RKO (cell line): ENCODE data around the gene PRICKLE3.

ENCODE experiments used
- DNase-seq: peaks from one replicate; pipeline ENCODE4 v3.0.0-alpha.2; 2016; ENCODE audit warnings: low spot score

PRICKLE3 gene

GRCh38 chrX:49206543-49206942, 20.4 kb upstream of the PRICKLE3 start:
- DNase-seq = no peak

- no peak for DNase-seq
Measured at GRCh38 chrX:49205443-49205842, 19.3 kb upstream of the PRICKLE3 start.

DNA sequence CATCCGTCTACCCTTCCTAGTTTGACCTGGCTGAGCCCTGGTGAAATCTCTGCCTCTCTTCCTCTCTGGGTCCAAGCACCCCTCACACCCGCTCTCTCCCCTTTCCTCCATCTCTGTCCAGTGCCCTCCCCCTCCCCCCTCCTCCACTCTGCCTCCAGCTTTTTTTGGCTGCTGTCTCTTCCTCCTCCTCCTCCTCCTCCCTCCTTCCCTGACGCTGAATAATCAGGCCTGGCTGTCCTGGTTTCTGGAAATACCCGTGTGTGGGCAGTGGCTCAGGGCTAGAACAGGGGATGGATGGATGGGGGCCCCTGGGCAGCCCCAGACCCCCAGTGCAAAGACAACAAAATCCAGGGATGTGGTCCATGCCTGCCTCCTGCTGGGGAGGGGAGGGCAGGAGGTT, 18.5 kb upstream of the PRICKLE3 start:
- DNase-seq = no peak

- DNase-seq = no peak
Measured at GRCh38 chrX:49204017-49204416, 17.8 kb upstream of the PRICKLE3 start.

DNA sequence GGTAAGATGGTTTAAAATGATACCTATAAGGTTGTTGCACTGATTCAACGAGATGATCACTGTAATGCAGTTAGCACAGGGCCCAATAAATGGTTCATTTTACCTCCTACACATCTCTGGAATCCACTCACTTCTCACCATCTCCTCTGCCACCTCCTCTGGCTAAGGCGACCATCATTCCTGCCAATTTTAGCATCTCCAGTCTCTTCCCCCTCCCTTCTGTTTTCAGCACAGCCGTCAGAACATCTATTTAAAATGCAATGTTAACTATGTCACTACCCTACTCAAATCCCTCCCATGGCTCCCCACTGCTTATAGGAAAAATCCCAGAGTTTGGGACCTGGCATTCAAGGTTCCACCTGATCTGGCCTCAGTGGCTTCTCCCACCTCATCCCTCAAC, 17.4 kb upstream of the PRICKLE3 start:
- DNase-seq = no peak

GRCh38 chrX:49202022-49202421, 15.8 kb upstream of the PRICKLE3 start:
- DNase-seq = no peak

- DNase-seq = peak; percentile 86
Measured at GRCh38 chrX:49199906-49200771, 14.0 kb upstream of the PRICKLE3 start, which contains the start of gene SYP. Gene SYP (minus strand): TSS chrX:49200193. CDS start chrX:49200186, 7 bp downstream.

GRCh38 chrX:49199315-49199595, 13.1 kb upstream of the PRICKLE3 start:
- no peak for DNase-seq

- no peak for DNase-seq
Measured at GRCh38 chrX:49198540-49199314, 12.6 kb upstream of the PRICKLE3 start.

DNA sequence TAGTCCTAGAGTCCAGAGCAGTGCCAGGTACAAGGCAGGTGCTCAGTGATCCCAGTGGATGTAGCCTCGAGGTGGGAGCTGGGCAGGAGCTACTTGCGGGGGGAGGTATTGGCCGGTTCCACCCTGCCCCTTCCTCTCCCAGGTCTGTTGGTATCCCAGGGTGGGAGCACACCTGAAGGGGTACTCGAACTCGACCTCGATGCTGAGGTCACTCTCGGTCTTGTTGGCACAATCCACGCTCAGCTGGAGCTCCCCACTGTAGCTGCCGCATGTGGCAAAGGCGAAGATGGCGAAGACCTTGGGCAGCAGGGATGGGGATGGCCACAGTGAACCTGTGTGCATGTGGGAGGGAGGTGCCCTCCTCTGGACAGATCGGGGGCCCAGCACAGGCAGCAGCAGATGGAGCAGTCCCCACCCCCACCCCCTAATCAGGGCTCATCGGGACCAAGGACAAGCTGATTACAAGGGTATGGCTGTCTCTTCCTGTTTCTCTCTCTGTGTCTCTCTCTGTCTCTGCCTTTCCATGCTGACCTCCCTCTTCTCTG, 11.4 kb upstream of the PRICKLE3 start:
- DNase-seq = no peak

GRCh38 chrX:49193542-49193964, 7.4 kb upstream of the PRICKLE3 start:
- no peak for DNase-seq

DNA sequence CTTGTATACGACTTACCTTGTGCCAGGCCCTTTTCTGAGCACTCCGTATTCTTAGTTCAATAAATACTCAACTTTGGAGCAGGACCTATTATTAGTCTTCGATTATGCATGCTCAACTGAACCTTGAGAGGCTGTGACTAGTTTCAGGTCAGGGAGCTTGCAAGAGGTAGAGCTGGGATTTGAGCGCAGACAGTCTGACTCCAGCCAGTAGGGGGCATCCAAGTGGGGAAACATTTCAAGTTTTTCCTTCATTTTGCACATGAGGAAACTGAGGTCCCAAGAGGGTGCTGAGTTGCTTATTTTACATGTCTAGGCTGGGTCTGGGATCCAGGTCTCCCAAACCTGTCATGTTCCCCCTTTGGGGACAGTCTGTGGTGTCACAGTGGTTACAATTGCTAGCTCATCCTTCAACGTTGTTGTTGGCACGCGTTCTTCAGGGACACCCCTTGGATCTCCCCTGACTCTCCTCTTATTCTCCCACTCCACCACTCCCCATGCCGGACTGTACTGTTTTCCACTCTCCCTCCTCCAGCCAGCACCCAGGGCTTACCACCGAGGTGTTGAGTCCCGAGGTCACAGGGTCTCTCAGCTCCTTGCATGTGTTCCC, 6.7 kb upstream of the PRICKLE3 start:
- DNase-seq = no peak

- no peak for DNase-seq
Measured at GRCh38 chrX:49191574-49192011, 5.4 kb upstream of the PRICKLE3 start.

GRCh38 chrX:49190821-49191573, 4.8 kb upstream of the PRICKLE3 start:
- DNase-seq = peak; percentile 99

DNA sequence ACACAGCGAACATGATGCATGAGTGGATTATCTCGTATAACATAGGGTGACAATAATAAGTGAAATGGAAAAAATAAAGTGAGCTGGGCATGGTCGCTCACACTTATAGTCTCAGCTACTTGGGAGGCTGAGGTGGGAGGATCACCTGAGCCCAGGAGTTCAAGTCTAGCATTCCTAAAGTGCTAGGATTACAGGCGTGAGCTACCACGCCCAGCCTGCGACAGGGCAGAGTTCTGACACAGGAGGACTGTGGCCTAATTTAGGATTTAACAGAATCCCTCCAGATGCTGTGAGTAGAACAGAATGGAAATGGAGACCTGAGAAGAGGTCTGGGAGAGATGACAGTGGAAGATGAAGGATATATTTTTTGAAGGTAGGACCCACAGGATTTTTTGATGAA, 3.4 kb upstream of the PRICKLE3 start:
- DNase-seq = no peak

DNA sequence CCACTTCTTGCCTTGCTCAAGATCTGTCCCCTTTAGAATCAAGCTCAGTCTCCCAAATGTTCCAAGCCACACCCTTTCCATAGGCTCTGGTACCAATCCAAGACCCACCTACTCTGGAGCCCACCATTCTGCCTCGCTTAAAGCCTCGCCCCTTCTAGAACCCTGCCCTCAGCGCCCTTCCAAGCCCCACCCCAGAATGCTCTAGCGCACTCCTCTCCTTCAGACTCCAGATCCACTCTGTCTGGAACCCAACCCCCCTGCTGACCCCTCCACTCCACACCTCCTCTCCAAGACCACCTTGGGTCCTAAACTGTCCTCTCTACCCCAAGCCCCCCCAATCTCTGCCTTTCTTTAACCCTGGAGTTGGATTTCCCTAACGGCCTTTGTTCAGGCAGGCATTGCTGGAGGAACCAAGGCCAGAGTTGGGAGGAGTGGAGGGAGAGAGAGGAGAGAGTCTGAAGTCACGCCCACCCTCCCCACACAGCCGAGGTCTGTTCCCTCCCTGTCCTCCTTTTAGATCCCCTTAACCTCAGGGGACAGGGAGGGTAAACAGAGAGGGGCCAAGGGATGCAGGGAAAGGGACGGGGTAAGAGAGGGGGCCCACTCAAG, 2.4 kb upstream of the PRICKLE3 start:
- DNase-seq = no peak

DNA sequence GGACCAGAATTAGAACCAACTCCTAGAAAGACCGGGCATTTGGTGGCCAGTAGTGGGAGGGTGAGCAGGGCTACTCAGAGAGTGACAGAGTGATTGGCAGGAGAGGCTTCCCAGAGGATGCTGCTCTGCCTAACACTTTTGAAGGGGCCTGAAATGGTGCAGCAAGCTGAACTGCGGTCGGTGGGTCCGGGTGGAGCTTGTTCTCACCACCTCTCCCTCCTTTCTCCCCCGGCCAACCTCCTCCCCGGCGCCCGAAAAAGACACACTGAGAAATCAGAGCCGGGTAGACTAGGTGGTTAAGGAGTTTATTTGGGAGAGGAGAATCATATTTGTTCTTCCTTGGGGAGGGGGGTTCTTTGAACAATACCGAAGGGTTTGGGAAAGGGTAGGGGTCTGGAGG, 1.4 kb upstream of the PRICKLE3 start:
- no peak for DNase-seq

GRCh38 chrX:49187028-49187394, 838 bp upstream of the PRICKLE3 start:
- no peak for DNase-seq

- peak; percentile 91 for DNase-seq
Measured at GRCh38 chrX:49184294-49185281, 1.6 kb downstream of the PRICKLE3 start.

GRCh38 chrX:49183701-49184281, 2.4 kb downstream of the PRICKLE3 start:
- DNase-seq = no peak
